K562 (cell line): ENCODE results near the gene CCDC127. TPM values are rescaled to one million over a fixed set of nuclear protein-coding genes. Genes with fewer than 3 reads are reported as not detected.

Experiments used
- CREM ChIP-seq: IDR thresholded peaks from 2 replicates; pipeline ENCODE4 v1.6.1; 2014; ENCODE audit warnings: antibody characterized with exemption, low read depth
- EGR1 ChIP-seq: fragments of 450-650 bp; conservative IDR thresholded peaks from 2 replicates; pipeline ENCODE4 v1.6.1; 2017; ENCODE audit warnings: mild to moderate bottlenecking
- L3MBTL2 ChIP-seq: fragments of 450-650 bp; IDR thresholded peaks from 2 replicates; pipeline ENCODE4 v1.6.1; 2016; ENCODE audit warnings: mild to moderate bottlenecking, moderate library complexity
- LARP7 ChIP-seq: fragments of 450-650 bp; IDR thresholded peaks from 2 replicates; pipeline ENCODE4 v1.6.1; 2016
- NELFE ChIP-seq: IDR thresholded peaks from 2 replicates; pipeline ENCODE4 v1.6.1; 2011; ENCODE audit warnings: mild to moderate bottlenecking; ENCODE audit not compliant: insufficient read depth, insufficient read length
- NR3C1 ChIP-seq: sonication (generic); formaldehyde crosslinking; IDR thresholded peaks from 2 replicates; pipeline ENCODE4 v1.8.1; 2022; ENCODE audit warnings: missing genetic modification reagents
- POLR2H ChIP-seq: IDR thresholded peaks from 2 replicates; pipeline ENCODE4 v1.6.1; 2016; ENCODE audit warnings: missing genetic modification characterization, low read depth, mild to moderate bottlenecking, control low read depth, missing compliant biosample characterization, moderate library complexity
- RBBP5 ChIP-seq: fragments of 200-600 bp; sonication (generic); IDR thresholded peaks from 2 replicates; pipeline ENCODE4 v1.6.1; 2012; ENCODE audit warnings: borderline replicate concordance, mild to moderate bottlenecking, low read length, control low read depth, inconsistent platforms; ENCODE audit not compliant: insufficient read depth, poor library complexity, severe bottlenecking
- SLC30A9 ChIP-seq: fragments of 250-450 bp; sonication (Bioruptor Pico); IDR thresholded peaks from 2 replicates; pipeline ENCODE4 v1.8.0; 2022; ENCODE audit warnings: mild to moderate bottlenecking, moderate library complexity
- SRSF7 ChIP-seq: fragments of 200-400 bp; formaldehyde crosslinking; optimal IDR thresholded peaks from 2 replicates; pipeline ENCODE3; 2017; ENCODE audit warnings: mild to moderate bottlenecking, low read depth, low read length
- TAF15 ChIP-seq: fragments of 200-400 bp; formaldehyde crosslinking; IDR thresholded peaks from 2 replicates; pipeline ENCODE4 v1.6.1; 2017; ENCODE audit warnings: mild to moderate bottlenecking, low read depth, low read length, moderate library complexity
- YY1 ChIP-seq, 3 experiments: IDR thresholded peaks; 2 replicates each; pipeline ENCODE4 v1.6.1; 2011; ENCODE audit warnings: low read length in 2 of 3, mild to moderate bottlenecking in 2 of 3, moderate library complexity in 2 of 3, borderline replicate concordance in 1 of 3, control low read depth in 1 of 3, low read depth in 1 of 3; ENCODE audit not compliant: insufficient read depth in 3 of 3, insufficient replicate concordance in 2 of 3, control insufficient read depth in 1 of 3, insufficient read length in 1 of 3; ENCODE audit errors: extremely low read depth in 1 of 3
- ZFP36 ChIP-seq: fragments of 150-350 bp; IDR thresholded peaks from 2 replicates; pipeline ENCODE4 v1.6.1; 2018; ENCODE audit warnings: low read length, low read depth; ENCODE audit not compliant: partially characterized antibody
- ZNF239 ChIP-seq: fragments of 250-450 bp; sonication (Bioruptor Pico); IDR thresholded peaks from 2 replicates; pipeline ENCODE4 v1.4.0; 2020; ENCODE audit warnings: mild to moderate bottlenecking
- polyA plus RNA-seq, 8 experiments: library from polyadenylated mRNA; depleted of rRNA in 4 of 8; stranded (reverse) in 5 of 8; unstranded in 3 of 8; fragments of >200 nt; fragmentation: Nextera tagmentation in 2 of 8; fragmentation: Illumina TruSeq in 1 of 8; extraction: Ambion mirVana in 2 of 8; extraction: Trizol in 1 of 8; gene quantifications; 2 replicates each; pipeline versions ENCODE4 v1.2.1 to v1.2.3, GENCODE V29; 2011 to 2014; ENCODE audit warnings: inconsistent platforms in 1 of 8, missing spikeins in 1 of 8
- total RNA-seq, 7 experiments: library from RNA; depleted of rRNA in 6 of 7; stranded (reverse); fragments of >200 nt in 6 of 7; fragmentation: Illumina TruSeq in 2 of 7; extraction: Trizol in 2 of 7; gene quantifications; 2 replicates each; pipeline versions ENCODE4 v1.2.1 to v1.2.3, GENCODE V29; 2011 to 2021; ENCODE audit warnings: low replicate concordance in 1 of 7
- TF ChIP-seq, protein P1 (sequence below): sonication (generic); formaldehyde crosslinking; IDR thresholded peaks from 2 replicates; pipeline ENCODE4 v1.8.1; 2023; ENCODE audit warnings: mild to moderate bottlenecking, missing genetic modification reagents
- TF ChIP-seq, protein P2 (sequence below): fragments of 250-450 bp; sonication (Bioruptor Pico); IDR thresholded peaks from 2 replicates; pipeline ENCODE4 v1.9.0; 2021; ENCODE audit warnings: mild to moderate bottlenecking, inconsistent platforms
- TF ChIP-seq, protein P3 (sequence below): fragments of 450-650 bp; formaldehyde crosslinking; IDR thresholded peaks from 2 replicates; pipeline ENCODE4 v1.4.0; 2020; ENCODE audit warnings: mild to moderate bottlenecking, mixed read lengths
- TF ChIP-seq, protein P4 (sequence below): fragments of 450-650 bp; formaldehyde crosslinking; IDR thresholded peaks from 2 replicates; pipeline ENCODE4 v1.4.0; 2022; ENCODE audit warnings: missing genetic modification characterization

The CCDC127 gene
- total and polyA plus RNA-seq, 9 of the 15 experiments (the other 6 are each of a cell fraction or from before 2014, with no cell fraction given): 2.7 to 4.5 (median 4.1) TPM

DNA sequence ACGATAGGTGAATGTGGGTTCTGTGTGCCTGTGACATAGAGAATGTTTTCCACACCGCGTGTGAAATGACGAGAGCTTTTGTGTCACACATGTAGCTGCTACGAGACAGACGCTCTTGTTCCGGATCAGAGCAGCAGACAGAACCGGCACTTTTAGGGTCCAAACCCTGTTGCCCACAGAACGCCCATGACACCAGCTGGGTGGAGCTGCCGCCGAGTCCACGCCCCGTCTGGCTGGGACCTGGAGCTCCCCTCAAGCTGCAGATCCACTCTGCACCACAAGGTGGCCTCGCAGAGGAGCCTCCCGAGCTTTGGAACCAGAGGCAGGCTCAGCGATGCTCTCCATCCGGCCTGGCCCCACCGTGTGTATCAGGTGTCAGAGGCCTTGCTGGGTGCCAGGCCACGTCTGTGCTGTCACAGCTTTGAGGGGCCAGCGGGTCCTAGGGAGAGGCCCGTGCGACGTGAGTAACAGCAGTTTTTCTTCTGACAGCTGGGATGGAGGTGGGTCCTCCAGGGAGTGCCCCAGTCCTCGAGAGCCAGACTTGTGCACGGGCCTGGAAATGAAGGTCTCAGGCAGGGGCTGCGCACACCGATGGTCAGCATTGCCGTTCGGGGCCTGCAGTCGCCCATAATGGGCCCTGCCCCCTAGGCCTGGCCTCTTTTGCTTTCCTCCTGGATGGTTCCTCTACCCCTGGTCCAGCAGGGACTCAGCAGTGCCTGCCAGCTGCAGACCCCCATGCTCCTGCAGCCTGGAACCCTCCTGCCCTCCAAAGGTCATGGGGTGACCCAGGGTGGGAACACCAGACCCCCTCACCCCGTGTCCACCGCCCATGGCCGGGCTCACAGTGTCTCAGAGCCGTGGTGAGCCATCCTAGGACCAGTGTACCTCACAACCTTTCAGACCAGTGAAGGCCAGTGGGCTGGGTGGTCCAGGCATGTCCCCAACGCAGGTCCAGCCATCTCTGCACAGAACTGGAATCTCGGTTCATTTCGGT, 29.2 kb downstream of the CCDC127 start (continued):
- TF ChIP-seq L3MBTL2 (no peak; the same call in 1 of the 2 replicates), NR3C1 (CRISPR knock-in tag) (no peak), SRSF7 (no peak), ZNF239 (no peak), CREM (peak; percentile 27; the same call in 1 of the 2 replicates), TAF15 (no peak), ZFP36 (no peak), EGR1 (no peak), YY1 (IDR thresholded peaks at IDR 0.05; ENCODE audit: borderline replicate concordance in 1 of 3, control insufficient read depth in 1 of 3, extremely low read depth in 1 of 3, insufficient read depth in 3 of 3, insufficient read length in 1 of 3, insufficient replicate concordance in 2 of 3, low read depth in 1 of 3, low read length in 2 of 3) (peak in 1 of 3 experiments; percentile 20), POLR2H (no peak), SLC30A9 (CRISPR knock-in tag) (no peak), RBBP5 (peak; percentile 29), LARP7 (no peak), NELFE (no peak)
- TF ChIP-seq, protein P1, sequence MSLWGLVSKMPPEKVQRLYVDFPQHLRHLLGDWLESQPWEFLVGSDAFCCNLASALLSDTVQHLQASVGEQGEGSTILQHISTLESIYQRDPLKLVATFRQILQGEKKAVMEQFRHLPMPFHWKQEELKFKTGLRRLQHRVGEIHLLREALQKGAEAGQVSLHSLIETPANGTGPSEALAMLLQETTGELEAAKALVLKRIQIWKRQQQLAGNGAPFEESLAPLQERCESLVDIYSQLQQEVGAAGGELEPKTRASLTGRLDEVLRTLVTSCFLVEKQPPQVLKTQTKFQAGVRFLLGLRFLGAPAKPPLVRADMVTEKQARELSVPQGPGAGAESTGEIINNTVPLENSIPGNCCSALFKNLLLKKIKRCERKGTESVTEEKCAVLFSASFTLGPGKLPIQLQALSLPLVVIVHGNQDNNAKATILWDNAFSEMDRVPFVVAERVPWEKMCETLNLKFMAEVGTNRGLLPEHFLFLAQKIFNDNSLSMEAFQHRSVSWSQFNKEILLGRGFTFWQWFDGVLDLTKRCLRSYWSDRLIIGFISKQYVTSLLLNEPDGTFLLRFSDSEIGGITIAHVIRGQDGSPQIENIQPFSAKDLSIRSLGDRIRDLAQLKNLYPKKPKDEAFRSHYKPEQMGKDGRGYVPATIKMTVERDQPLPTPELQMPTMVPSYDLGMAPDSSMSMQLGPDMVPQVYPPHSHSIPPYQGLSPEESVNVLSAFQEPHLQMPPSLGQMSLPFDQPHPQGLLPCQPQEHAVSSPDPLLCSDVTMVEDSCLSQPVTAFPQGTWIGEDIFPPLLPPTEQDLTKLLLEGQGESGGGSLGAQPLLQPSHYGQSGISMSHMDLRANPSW (CRISPR knock-in tag): 0 out of 2 replicates have a peak, but pooled peaks have one; percentile 68
- TF ChIP-seq, protein P2, sequence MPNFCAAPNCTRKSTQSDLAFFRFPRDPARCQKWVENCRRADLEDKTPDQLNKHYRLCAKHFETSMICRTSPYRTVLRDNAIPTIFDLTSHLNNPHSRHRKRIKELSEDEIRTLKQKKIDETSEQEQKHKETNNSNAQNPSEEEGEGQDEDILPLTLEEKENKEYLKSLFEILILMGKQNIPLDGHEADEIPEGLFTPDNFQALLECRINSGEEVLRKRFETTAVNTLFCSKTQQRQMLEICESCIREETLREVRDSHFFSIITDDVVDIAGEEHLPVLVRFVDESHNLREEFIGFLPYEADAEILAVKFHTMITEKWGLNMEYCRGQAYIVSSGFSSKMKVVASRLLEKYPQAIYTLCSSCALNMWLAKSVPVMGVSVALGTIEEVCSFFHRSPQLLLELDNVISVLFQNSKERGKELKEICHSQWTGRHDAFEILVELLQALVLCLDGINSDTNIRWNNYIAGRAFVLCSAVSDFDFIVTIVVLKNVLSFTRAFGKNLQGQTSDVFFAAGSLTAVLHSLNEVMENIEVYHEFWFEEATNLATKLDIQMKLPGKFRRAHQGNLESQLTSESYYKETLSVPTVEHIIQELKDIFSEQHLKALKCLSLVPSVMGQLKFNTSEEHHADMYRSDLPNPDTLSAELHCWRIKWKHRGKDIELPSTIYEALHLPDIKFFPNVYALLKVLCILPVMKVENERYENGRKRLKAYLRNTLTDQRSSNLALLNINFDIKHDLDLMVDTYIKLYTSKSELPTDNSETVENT (CRISPR knock-in tag): no peak
- TF ChIP-seq, protein P3, sequence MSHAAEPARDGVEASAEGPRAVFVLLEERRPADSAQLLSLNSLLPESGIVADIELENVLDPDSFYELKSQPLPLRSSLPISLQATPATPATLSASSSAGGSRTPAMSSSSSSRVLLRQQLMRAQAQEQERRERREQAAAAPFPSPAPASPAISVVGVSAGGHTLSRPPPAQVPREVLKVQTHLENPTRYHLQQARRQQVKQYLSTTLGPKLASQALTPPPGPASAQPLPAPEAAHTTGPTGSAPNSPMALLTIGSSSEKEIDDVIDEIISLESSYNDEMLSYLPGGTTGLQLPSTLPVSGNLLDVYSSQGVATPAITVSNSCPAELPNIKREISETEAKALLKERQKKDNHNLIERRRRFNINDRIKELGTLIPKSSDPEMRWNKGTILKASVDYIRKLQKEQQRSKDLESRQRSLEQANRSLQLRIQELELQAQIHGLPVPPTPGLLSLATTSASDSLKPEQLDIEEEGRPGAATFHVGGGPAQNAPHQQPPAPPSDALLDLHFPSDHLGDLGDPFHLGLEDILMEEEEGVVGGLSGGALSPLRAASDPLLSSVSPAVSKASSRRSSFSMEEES: no peak
- TF ChIP-seq, protein P4, sequence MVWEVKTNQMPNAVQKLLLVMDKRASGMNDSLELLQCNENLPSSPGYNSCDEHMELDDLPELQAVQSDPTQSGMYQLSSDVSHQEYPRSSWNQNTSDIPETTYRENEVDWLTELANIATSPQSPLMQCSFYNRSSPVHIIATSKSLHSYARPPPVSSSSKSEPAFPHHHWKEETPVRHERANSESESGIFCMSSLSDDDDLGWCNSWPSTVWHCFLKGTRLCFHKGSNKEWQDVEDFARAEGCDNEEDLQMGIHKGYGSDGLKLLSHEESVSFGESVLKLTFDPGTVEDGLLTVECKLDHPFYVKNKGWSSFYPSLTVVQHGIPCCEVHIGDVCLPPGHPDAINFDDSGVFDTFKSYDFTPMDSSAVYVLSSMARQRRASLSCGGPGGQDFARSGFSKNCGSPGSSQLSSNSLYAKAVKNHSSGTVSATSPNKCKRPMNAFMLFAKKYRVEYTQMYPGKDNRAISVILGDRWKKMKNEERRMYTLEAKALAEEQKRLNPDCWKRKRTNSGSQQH (CRISPR knock-in tag): no peak
